Mesendoderm (in vitro differentiated cells): ENCODE data around the gene IPMK.

ENCODE experiments used
- DNase-seq: peaks from one replicate; pipeline ENCODE4 v3.0.0; 2013
- H2AK5ac ChIP-seq: 2 replicates; pipeline ENCODE4 v1.6.1; 2013; ENCODE audit warnings: low read length, inconsistent platforms
- H2BK120ac ChIP-seq: 2 replicates; pipeline ENCODE4 v1.6.1; 2013; ENCODE audit warnings: low read depth, mild to moderate bottlenecking, low read length, moderate library complexity, mixed read lengths
- H2BK15ac ChIP-seq: replicated peaks from 2 replicates; pipeline ENCODE4 v1.6.1; 2013; ENCODE audit warnings: low read depth, mild to moderate bottlenecking, moderate library complexity
- H2BK5ac ChIP-seq: 2 replicates; pipeline ENCODE4 v1.6.1; 2013; ENCODE audit warnings: low read length, inconsistent platforms
- H3K18ac ChIP-seq: 2 replicates; pipeline ENCODE4 v1.6.1; 2013; ENCODE audit warnings: mild to moderate bottlenecking, low read length, mixed read lengths
- H3K23ac ChIP-seq: one replicate; pipeline ENCODE4 v1.6.1; 2013; ENCODE audit warnings: low read length
- H3K27ac ChIP-seq: 2 replicates; pipeline ENCODE4 v1.5.1; 2013; ENCODE audit warnings: low read depth, mild to moderate bottlenecking, inconsistent platforms, low read length, moderate library complexity
- H3K27me3 ChIP-seq: 2 replicates; pipeline ENCODE4 v1.6.1; 2013; ENCODE audit warnings: low read length, control low read depth, mild to moderate bottlenecking, inconsistent platforms; ENCODE audit not compliant: insufficient read depth, poor library complexity
- H3K36me3 ChIP-seq: 2 replicates; pipeline ENCODE4 v1.6.1; 2013; ENCODE audit warnings: low read length, inconsistent platforms; ENCODE audit not compliant: control insufficient read depth, insufficient read depth
- H3K4ac ChIP-seq: one replicate; pipeline ENCODE4 v1.6.1; 2013; ENCODE audit warnings: low read depth, mild to moderate bottlenecking, low read length, moderate library complexity
- H3K4me1 ChIP-seq: 2 replicates; pipeline ENCODE4 v1.6.1; 2013; ENCODE audit warnings: low read depth, low read length, inconsistent platforms; ENCODE audit not compliant: control insufficient read depth
- H3K4me2 ChIP-seq: 2 replicates; pipeline ENCODE4 v1.6.1; 2013; ENCODE audit warnings: low read length
- H3K4me3 ChIP-seq: 2 replicates; pipeline ENCODE4 v1.5.1; 2013; ENCODE audit warnings: mild to moderate bottlenecking, low read length
- H3K56ac ChIP-seq: one replicate; pipeline ENCODE4 v1.6.1; 2013; ENCODE audit warnings: low read length
- H3K79me1 ChIP-seq: 2 replicates; pipeline ENCODE4 v1.6.1; 2013; ENCODE audit warnings: low read length, inconsistent platforms
- H3K79me2 ChIP-seq: 2 replicates; pipeline ENCODE4 v1.6.1; 2013; ENCODE audit warnings: mild to moderate bottlenecking, low read length; ENCODE audit not compliant: control insufficient read depth, insufficient read depth
- H3K9ac ChIP-seq: 2 replicates; pipeline ENCODE4 v1.6.1; 2013; ENCODE audit warnings: low read length, inconsistent platforms
- H4K5ac ChIP-seq: one replicate; pipeline ENCODE4 v1.6.1; 2013; ENCODE audit warnings: low read length
- H4K8ac ChIP-seq: one replicate; pipeline ENCODE4 v1.6.1; 2013; ENCODE audit warnings: low read depth, mild to moderate bottlenecking, control low read depth, low read length, moderate library complexity
- WGBS: extraction: QIAGEN DNeasy Blood & Tissue Kit; methylation state at CpG from one replicate; pipeline ENCODE4 v1.1.7; 2013; ENCODE audit warnings: low lambda C conversion rate, missing lambda C conversion rate; ENCODE audit not compliant: insufficient coverage; ENCODE audit errors: extremely low coverage; 5-methylcytosine and 5-hydroxymethylcytosine counted together

The IPMK gene

GRCh38 chr10:58281092-58281752 is 13.5 kb upstream of the IPMK start:
- Histone ChIP-seq H3K27me3 (no peaks in the 10 kb centered on the region), H3K4me1 (no peaks in the 10 kb centered on the region), H3K4me3 (no peak overlapping the region), H3K36me3 (no peaks in the 10 kb centered on the region), H3K4me2 (no peak overlapping the region), H3K18ac (no peak overlapping the region), H2AK5ac (no peak overlapping the region), H3K79me1 (no peaks in the 10 kb centered on the region), H4K8ac (no peak overlapping the region), H2BK15ac (no peak overlapping the region), H3K4ac (no peak overlapping the region), H2BK5ac (no peak overlapping the region), H3K23ac (no peak overlapping the region), H3K27ac (no peak overlapping the region), H2BK120ac (no peak overlapping the region), H3K9ac (no peak overlapping the region), H3K56ac (no peak overlapping the region), H4K5ac (no peak overlapping the region), H3K79me2 (no peaks in the 10 kb centered on the region)
- DNase-seq = no peak
- 100% methylated on average over 1 of the region's 2 CpGs for WGBS

DNA sequence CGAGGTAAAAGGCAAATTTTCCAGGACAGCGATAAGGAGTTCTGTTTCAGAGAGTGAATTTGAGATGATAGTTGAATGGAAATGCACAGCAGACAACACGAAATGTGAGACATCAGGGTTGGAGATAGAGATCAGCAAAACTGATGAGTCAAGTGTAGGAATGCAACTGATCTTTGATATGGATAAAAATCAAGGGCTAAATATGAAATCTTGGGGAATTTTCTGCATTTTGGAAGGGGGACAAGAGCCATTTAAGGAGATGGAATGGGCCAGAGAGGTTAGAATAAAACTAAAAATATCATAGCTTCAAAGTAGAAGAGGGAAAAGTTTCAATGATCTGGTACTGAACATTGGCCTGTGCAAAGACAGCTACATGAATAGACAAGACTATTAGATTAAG is 12.8 kb upstream of the IPMK start:
- H3K36me3 ChIP-seq = no peaks in the 10 kb centered on the region
- no peak for DNase-seq
- no CpG with 5 or more reads among the region's 3 CpGs for WGBS
- H4K8ac ChIP-seq = no peak overlapping the region
- peaks cover 2% of the 10 kb centered on the region for H3K79me1 ChIP-seq
- H3K4me3 ChIP-seq = no peak overlapping the region
- no peak overlapping the region for H2BK120ac ChIP-seq
- no peak overlapping the region for H3K56ac ChIP-seq
- H3K27ac ChIP-seq = no peak overlapping the region
- no peak overlapping the region for H3K4ac ChIP-seq
- no peak overlapping the region for H3K23ac ChIP-seq
- H2BK15ac ChIP-seq = no peak overlapping the region
- H3K27me3 ChIP-seq = no peaks in the 10 kb centered on the region
- H3K4me2 ChIP-seq = no peak overlapping the region
- no peak overlapping the region for H2BK5ac ChIP-seq
- no peak overlapping the region for H3K18ac ChIP-seq
- H3K9ac ChIP-seq = no peak overlapping the region
- H2AK5ac ChIP-seq = no peak overlapping the region
- H3K79me2 ChIP-seq = no peaks in the 10 kb centered on the region
- no peaks in the 10 kb centered on the region for H3K4me1 ChIP-seq
- H4K5ac ChIP-seq = no peak overlapping the region

DNA sequence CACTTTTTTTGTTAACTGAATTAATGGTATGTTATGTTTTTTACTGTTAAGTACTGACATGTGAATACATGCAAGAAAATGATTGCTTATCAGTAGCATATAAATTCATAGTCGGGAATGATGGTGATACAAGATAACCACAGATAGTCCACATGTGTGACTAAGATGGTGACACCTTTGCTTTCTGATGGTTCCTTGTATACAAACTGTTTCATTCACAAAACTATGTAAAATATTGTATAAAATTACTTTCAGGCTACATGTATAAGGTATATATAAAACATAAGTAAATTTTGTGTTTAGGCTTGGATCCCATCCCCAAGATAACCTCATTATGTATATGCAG is 11.2 kb upstream of the IPMK start:
- H3K18ac ChIP-seq = no peak overlapping the region
- no peak overlapping the region for H4K5ac ChIP-seq
- H3K4me1 ChIP-seq = no peaks in the 10 kb centered on the region
- no peak overlapping the region for H2BK5ac ChIP-seq
- no peak overlapping the region for H2BK120ac ChIP-seq
- H4K8ac ChIP-seq = no peak overlapping the region
- H3K9ac ChIP-seq = no peak overlapping the region
- peaks cover 2% of the 10 kb centered on the region for H3K79me2 ChIP-seq
- no peak overlapping the region for H2BK15ac ChIP-seq
- no peak overlapping the region for H3K4me2 ChIP-seq
- H2AK5ac ChIP-seq = no peak overlapping the region
- no peak overlapping the region for H3K23ac ChIP-seq
- H3K27ac ChIP-seq = no peak overlapping the region
- no peaks in the 10 kb centered on the region for H3K27me3 ChIP-seq
- H3K4ac ChIP-seq = no peak overlapping the region
- DNase-seq = no peak
- WGBS = no CpG with 5 or more reads among the region's 1 CpG
- peaks cover 6% of the 10 kb centered on the region for H3K79me1 ChIP-seq
- H3K36me3 ChIP-seq = no peaks in the 10 kb centered on the region
- H3K56ac ChIP-seq = no peak overlapping the region
- no peak overlapping the region for H3K4me3 ChIP-seq

- Histone ChIP-seq H2BK15ac (no peak overlapping the region), H3K27me3 (no peaks in the 10 kb centered on the region), H3K18ac (no peak overlapping the region), H3K4me3 (no peak overlapping the region), H2BK5ac (no peak overlapping the region), H3K79me2 (peaks cover 2% of the 10 kb centered on the region), H3K79me1 (peaks cover 6% of the 10 kb centered on the region), H2AK5ac (no peak overlapping the region), H4K5ac (no peak overlapping the region), H3K4me1 (no peaks in the 10 kb centered on the region), H4K8ac (no peak overlapping the region), H3K36me3 (no peaks in the 10 kb centered on the region), H3K56ac (no peak overlapping the region), H3K9ac (no peak overlapping the region), H3K4me2 (no peak overlapping the region), H2BK120ac (no peak overlapping the region), H3K27ac (no peak overlapping the region), H3K4ac (no peak overlapping the region), H3K23ac (no peak overlapping the region)
- WGBS = no CpG with 5 or more reads among the region's 7 CpGs
- DNase-seq = no peak
Observed at GRCh38 chr10:58278274-58278961, 10.7 kb upstream of the IPMK start.

DNA sequence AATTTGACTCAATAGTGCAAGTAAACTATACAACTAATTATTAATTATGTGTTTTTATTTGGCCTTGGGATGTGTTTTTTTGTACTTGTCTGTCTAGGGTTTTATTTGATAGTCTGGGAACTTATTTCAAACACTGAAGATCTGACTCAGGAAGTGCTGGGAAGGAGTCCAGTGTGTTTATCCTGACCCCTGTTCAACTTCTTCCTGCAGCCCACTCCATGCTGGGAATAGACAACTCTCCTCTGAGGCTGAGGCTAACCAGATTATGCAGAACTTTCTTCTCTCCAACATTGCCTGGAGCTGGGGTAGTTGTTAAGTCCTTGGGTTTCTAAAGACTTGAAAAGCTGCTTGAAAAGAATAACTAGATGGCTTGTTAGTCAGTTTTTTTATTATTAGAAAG is 8.2 kb upstream of the IPMK start:
- Histone ChIP-seq H3K27me3 (no peaks in the 10 kb centered on the region), H3K27ac (no peak overlapping the region), H3K4me2 (no peak overlapping the region), H3K9ac (no peak overlapping the region), H4K8ac (no peak overlapping the region), H4K5ac (no peak overlapping the region), H3K79me2 (peaks cover 2% of the 10 kb centered on the region), H3K23ac (no peak overlapping the region), H3K4ac (no peak overlapping the region), H2BK120ac (no peak overlapping the region), H3K4me3 (no peak overlapping the region), H2BK5ac (no peak overlapping the region), H3K79me1 (peaks cover 6% of the 10 kb centered on the region), H3K36me3 (no peaks in the 10 kb centered on the region), H3K18ac (no peak overlapping the region), H3K56ac (no peak overlapping the region), H2AK5ac (no peak overlapping the region), H3K4me1 (no peaks in the 10 kb centered on the region), H2BK15ac (no peak overlapping the region)
- DNase-seq = peak; percentile 21

DNA sequence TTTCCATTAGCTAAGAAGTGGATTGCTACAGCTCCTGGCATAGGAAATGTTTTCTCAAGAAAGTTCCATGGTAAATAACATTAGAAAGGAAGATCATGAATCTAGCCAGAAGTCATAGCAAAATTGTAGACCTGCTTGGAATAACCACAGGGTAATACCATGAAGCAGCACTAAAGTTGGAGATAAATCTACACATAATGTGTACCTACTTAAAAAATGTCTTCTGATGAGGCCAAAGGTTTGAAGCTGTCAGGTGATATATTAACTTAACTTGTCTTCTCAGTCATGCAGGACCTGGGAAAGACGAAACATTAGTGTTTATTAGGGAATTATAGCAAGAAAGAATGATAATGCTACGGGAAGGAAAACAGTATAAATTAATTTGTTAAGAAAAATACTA is 7.6 kb upstream of the IPMK start:
- Histone ChIP-seq H3K4me1 (no peaks in the 10 kb centered on the region), H2BK15ac (no peak overlapping the region), H4K5ac (no peak overlapping the region), H3K4me3 (no peak overlapping the region), H3K4me2 (no peak overlapping the region), H3K4ac (no peak overlapping the region), H3K23ac (no peak overlapping the region), H3K79me1 (peaks cover 6% of the 10 kb centered on the region), H3K27ac (no peak overlapping the region), H2BK120ac (no peak overlapping the region), H2AK5ac (no peak overlapping the region), H2BK5ac (no peak overlapping the region), H3K27me3 (no peaks in the 10 kb centered on the region), H3K18ac (no peak overlapping the region), H3K56ac (no peak overlapping the region), H3K9ac (no peak overlapping the region), H3K79me2 (peaks cover 7% of the 10 kb centered on the region), H3K36me3 (no peaks in the 10 kb centered on the region), H4K8ac (no peak overlapping the region)
- no CpG with 5 or more reads among the region's 2 CpGs for WGBS
- DNase-seq = no peak
